Smooth muscle cell (in vitro differentiated cells): ENCODE data around the gene TLE3. TPM values are rescaled to one million over a fixed set of nuclear protein-coding genes. Genes with fewer than 3 reads are reported as not detected.

Experiments used
- DNase-seq: peaks from one replicate; lab custom pipeline; 2025; ENCODE audit not compliant: unreplicated experiment; lab: John Stamatoyannopoulos, UW
- H2AFZ ChIP-seq: fragments of 200-600 bp; sonication (generic); 2 replicates; pipeline ENCODE4 v1.6.0; 2016; ENCODE audit warnings: antibody characterized with exemption, low read depth, mild to moderate bottlenecking
- H3F3A ChIP-seq: fragments of 200-600 bp; sonication (generic); 2 replicates; pipeline ENCODE4 v1.6.0; 2017; ENCODE audit warnings: antibody characterized with exemption, low read depth
- H3K27ac ChIP-seq: fragments of 200-600 bp; sonication (generic); 2 replicates; pipeline ENCODE4 v1.5.1; 2016; ENCODE audit warnings: low read depth, mild to moderate bottlenecking
- H3K27me3 ChIP-seq: fragments of 200-600 bp; sonication (generic); 2 replicates; pipeline ENCODE4 v1.6.1; 2016; ENCODE audit warnings: low read depth, mild to moderate bottlenecking
- H3K36me3 ChIP-seq: fragments of 200-600 bp; sonication (generic); 2 replicates; pipeline ENCODE4 v1.5.1; 2016; ENCODE audit warnings: low read depth
- H3K4me1 ChIP-seq: fragments of 200-600 bp; sonication (generic); 2 replicates; pipeline ENCODE4 v1.5.1; 2016; ENCODE audit warnings: low read depth
- H3K4me2 ChIP-seq: fragments of 200-600 bp; sonication (generic); 2 replicates; pipeline ENCODE4 v1.6.0; 2016; ENCODE audit warnings: mild to moderate bottlenecking
- H3K4me3 ChIP-seq: fragments of 200-600 bp; sonication (generic); 2 replicates; pipeline ENCODE4 v1.5.1; 2016; ENCODE audit warnings: mild to moderate bottlenecking
- H3K79me2 ChIP-seq: fragments of 200-600 bp; sonication (generic); 2 replicates; pipeline ENCODE4 v1.6.0; 2016; ENCODE audit warnings: low read depth, mild to moderate bottlenecking
- H3K9ac ChIP-seq: fragments of 200-600 bp; sonication (generic); 2 replicates; pipeline ENCODE4 v1.6.0; 2016; ENCODE audit warnings: low read depth
- H3K9me3 ChIP-seq: fragments of 200-600 bp; sonication (generic); replicated peaks from 2 replicates; pipeline ENCODE4 v1.5.1; 2016; ENCODE audit warnings: low read depth
- H4K20me1 ChIP-seq: fragments of 200-600 bp; sonication (generic); 2 replicates; pipeline ENCODE4 v1.6.0; 2016; ENCODE audit warnings: low read depth
- CTCF ChIP-seq: fragments of 200-600 bp; sonication (generic); IDR thresholded peaks from 2 replicates; pipeline ENCODE4 v1.5.1; 2017; ENCODE audit warnings: borderline replicate concordance, mild to moderate bottlenecking, antibody characterized with exemption; ENCODE audit not compliant: insufficient read depth, poor library complexity, severe bottlenecking
- WGBS: methylation state at CpG from one replicate; pipeline ENCODE4 v1.1.7; 2016; ENCODE audit warnings: low lambda C conversion rate; 5-methylcytosine and 5-hydroxymethylcytosine counted together
- polyA plus RNA-seq: library from polyadenylated mRNA; unstranded; fragments of >200 nt; fragmentation: Nextera tagmentation; extraction: Ambion mirVana; gene quantifications from 2 replicates; pipeline ENCODE4 v1.2.1, GENCODE V29; 2016
- total RNA-seq: library from RNA; depleted of rRNA; stranded (reverse); fragments of >200 nt; gene quantifications from 2 replicates; pipeline ENCODE4 v1.2.3, GENCODE V29; 2014

TLE3 gene
- total and polyA plus RNA-seq, 2 experiments from 2014 or later = 50.9 to 53.2 TPM

GRCh38 chr15:70112074-70112395 lies 14.3 kb upstream of the TLE3 start:
- no peak for DNase-seq
- Histone ChIP-seq H3K4me3 (no peak overlapping the region), H2AFZ (no peak overlapping the region)

GRCh38 chr15:70111203-70112073 lies 13.7 kb upstream of the TLE3 start:
- Histone ChIP-seq H3K4me1 (peaks cover 27% of the 10 kb centered on the region), H3K27ac (peak overlapping the region; percentile 74), H3K4me3 (peak overlapping the region; percentile 27), H3K36me3 (no peaks in the 10 kb centered on the region), H3F3A (no peaks in the 10 kb centered on the region), H3K9ac (no peak overlapping the region), H4K20me1 (no peaks in the 10 kb centered on the region), H3K27me3 (no peaks in the 10 kb centered on the region), H2AFZ (no peak overlapping the region), H3K79me2 (no peaks in the 10 kb centered on the region), H3K9me3 (no peaks in the 10 kb centered on the region), H3K4me2 (peak overlapping the region; percentile 73)
- no peak for TF ChIP-seq CTCF
- 2% methylated on average over 8 of the region's 8 CpGs for WGBS
- DNase-seq = no peak

More at GRCh38 chr15:70112074-70112395, 14.3 kb upstream of the TLE3 start:
- Histone ChIP-seq H3K27me3 (no peaks in the 10 kb centered on the region), H4K20me1 (no peaks in the 10 kb centered on the region), H3K4me1 (peaks cover 27% of the 10 kb centered on the region), H3K79me2 (no peaks in the 10 kb centered on the region), H3K9me3 (no peaks in the 10 kb centered on the region), H3K4me2 (peak overlapping the region; percentile 73), H3K36me3 (no peaks in the 10 kb centered on the region), H3K9ac (no peak overlapping the region), H3F3A (no peaks in the 10 kb centered on the region), H3K27ac (peak overlapping the region; percentile 74)
- TF ChIP-seq CTCF = no peak
- WGBS = 4% methylated on average over 4 of the region's 4 CpGs

DNA sequence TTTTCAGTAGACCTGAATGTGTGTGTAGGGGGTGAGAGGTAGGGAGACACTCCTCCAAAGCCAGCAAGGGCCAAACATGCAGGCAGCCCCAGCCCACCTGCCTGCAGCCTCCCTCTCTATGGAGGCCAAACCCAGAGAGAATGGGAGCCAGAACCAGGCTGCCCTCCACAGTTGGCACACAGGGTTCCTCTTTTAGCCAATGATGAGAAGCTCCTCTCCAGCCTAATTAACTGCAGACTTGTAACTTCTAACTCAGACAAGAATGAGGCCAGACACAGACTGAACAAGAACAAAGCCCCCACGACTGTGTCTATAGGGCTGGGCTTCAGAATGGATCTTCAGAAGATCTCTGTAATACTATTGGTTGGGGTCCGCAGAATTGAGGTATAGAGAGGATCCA lies 12.3 kb upstream of the TLE3 start:
- H2AFZ ChIP-seq = no peak overlapping the region
- H3K9me3 ChIP-seq = no peaks in the 10 kb centered on the region
- no peak for DNase-seq
- no peaks in the 10 kb centered on the region for H4K20me1 ChIP-seq
- no peak overlapping the region for H3K27ac ChIP-seq
- no peak for TF ChIP-seq CTCF
- no peaks in the 10 kb centered on the region for H3F3A ChIP-seq
- peaks cover 27% of the 10 kb centered on the region for H3K4me1 ChIP-seq
- no peaks in the 10 kb centered on the region for H3K36me3 ChIP-seq
- no peak overlapping the region for H3K4me3 ChIP-seq
- H3K27me3 ChIP-seq = no peaks in the 10 kb centered on the region
- H3K4me2 ChIP-seq = no peak overlapping the region
- WGBS = 76% methylated on average over 2 of the region's 2 CpGs
- H3K79me2 ChIP-seq = no peaks in the 10 kb centered on the region
- H3K9ac ChIP-seq = no peak overlapping the region

DNA sequence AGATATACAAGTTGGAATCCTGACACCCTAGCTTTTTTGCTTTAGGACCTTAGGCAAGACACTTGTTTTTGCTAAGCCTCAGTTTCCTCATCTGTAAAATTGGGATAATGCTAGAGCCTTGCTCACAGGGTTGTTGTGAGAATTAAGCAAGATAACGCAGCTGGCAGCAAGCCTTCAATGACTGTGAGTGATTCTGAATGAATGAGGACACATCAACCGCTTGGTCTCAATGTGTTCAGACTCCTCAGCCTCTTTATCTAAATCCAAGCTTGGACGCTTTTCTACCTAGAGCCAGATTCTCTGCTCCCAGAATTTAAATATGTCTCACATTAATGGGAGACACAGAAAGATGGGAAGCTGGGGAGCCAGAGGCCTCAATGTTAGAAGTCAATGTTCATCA lies 11.8 kb upstream of the TLE3 start:
- no peaks in the 10 kb centered on the region for H3K9me3 ChIP-seq
- TF ChIP-seq CTCF = no peak
- DNase-seq = no peak
- H3K4me2 ChIP-seq = no peak overlapping the region
- no peak overlapping the region for H2AFZ ChIP-seq
- H3K4me3 ChIP-seq = no peak overlapping the region
- H3K36me3 ChIP-seq = no peaks in the 10 kb centered on the region
- H3K27ac ChIP-seq = no peak overlapping the region
- WGBS = 87% methylated on average over 3 of the region's 3 CpGs
- H4K20me1 ChIP-seq = no peaks in the 10 kb centered on the region
- no peaks in the 10 kb centered on the region for H3K27me3 ChIP-seq
- no peaks in the 10 kb centered on the region for H3F3A ChIP-seq
- H3K4me1 ChIP-seq = peaks cover 25% of the 10 kb centered on the region
- no peaks in the 10 kb centered on the region for H3K79me2 ChIP-seq
- H3K9ac ChIP-seq = no peak overlapping the region
